Sciatic nerve (tissue), 2 donors: ENCODE data around the gene MIAT. TPM values are rescaled to one million over a fixed set of nuclear protein-coding genes. Genes with fewer than 3 reads are reported as not detected.

Source experiments
- ATAC-seq: fragments of 200-7000 bp; cut with Tn5 transposase; one replicate; pipeline ENCODE4 v1.9.1; 2020; ENCODE audit warnings: mild to moderate bottlenecking, moderate library complexity
- DNase-seq: peaks from one replicate; pipeline ENCODE4 v3.0.0-alpha.2; 2020; ENCODE audit warnings: low spot score
- intact Hi-C: fragments of 100-400 bp; cut with DNase I; formaldehyde crosslinking; loops from one replicate; pipeline ENCODE4 v1.14.2; 2022
- total RNA-seq: library from RNA; stranded (reverse); fragmentation: NEBNext Ultra II Directional; extraction: Animal tissue kit (Norgen Biotek cat#: 25700); gene quantifications from one replicate; pipeline ENCODE4 v1.2.1, GENCODE V29; 2021
- donor health status: DM: no; HTN: no; CAD: no.
- donor health status: DM: no; HTN: no; CAD: no.

Gene MIAT
- total RNA-seq, 1 donor from 2014 or later, result 2.7 TPM

GRCh38 chr22:26711205-26711963, 54.0 kb downstream of the MIAT start:
- DNase-seq (no peak), ATAC-seq (no peak)
- intact Hi-C loops, result no loop called here

GRCh38 chr22:26712158-26712557, 54.8 kb downstream of the MIAT start:
- DNase-seq (no peak), ATAC-seq (no peak)
- intact Hi-C loops, result no loop called here

- DNase-seq (no peak), ATAC-seq (no peak)
- intact Hi-C loops, result no loop called here
Measured at GRCh38 chr22:26713823-26714449, 56.5 kb downstream of the MIAT start.

GRCh38 chr22:26714971-26715370, 57.6 kb downstream of the MIAT start:
- intact Hi-C loops, result no loop called here
- DNase-seq (no peak), ATAC-seq (no peak)

GRCh38 chr22:26715392-26715936, 58.1 kb downstream of the MIAT start:
- no peak for ATAC-seq
- no peak for DNase-seq

GRCh38 chr22:26718488-26718887, 61.1 kb downstream of the MIAT start:
- intact Hi-C loops, result no loop called here
- no peak for DNase-seq

More at GRCh38 chr22:26715392-26715936, 58.1 kb downstream of the MIAT start:
- intact Hi-C loops, result no loop called here

GRCh38 chr22:26718905-26719304, 61.5 kb downstream of the MIAT start:
- ATAC-seq, result no peak
- intact Hi-C loops, result no loop called here

More at GRCh38 chr22:26718488-26718887, 61.1 kb downstream of the MIAT start:
- no peak for ATAC-seq

GRCh38 chr22:26722159-26722558, 64.8 kb downstream of the MIAT start:
- DNase-seq (no peak), ATAC-seq (no peak)
- intact Hi-C loops, result no loop called here

More at GRCh38 chr22:26718905-26719304, 61.5 kb downstream of the MIAT start:
- DNase-seq, result no peak

- ATAC-seq, result no peak
- intact Hi-C loops, result no loop called here
- DNase-seq, result no peak
Measured at GRCh38 chr22:26724414-26724813, 67.0 kb downstream of the MIAT start.

- intact Hi-C loops, result no loop called here
- no peak for DNase-seq
- no peak for ATAC-seq
Measured at GRCh38 chr22:26725012-26725676, 67.8 kb downstream of the MIAT start.

Other genes starting within 250 kb of the MIAT start
- gene ASPHD2, start 228.3 kb upstream of the MIAT start, total RNA-seq, result 1.2 TPM
- gene HPS4, start 173.8 kb upstream of the MIAT start, total RNA-seq, result 42.2 TPM
- 16.5 TPM for gene SRRD, start 173.7 kb upstream of the MIAT start, total RNA-seq
- 28.0 TPM for gene TFIP11, start 145.1 kb upstream of the MIAT start, total RNA-seq
- gene TPST2, start 67.5 kb upstream of the MIAT start, total RNA-seq, result 26.6 TPM
- 0.76 TPM for gene CRYBB1, start 39.6 kb upstream of the MIAT start, total RNA-seq
- gene CRYBA4, start 35.6 kb upstream of the MIAT start, total RNA-seq, result not detected